Bronchial epithelial cell (primary cell): ENCODE results near the gene NECTIN2. TPM values are rescaled to one million over a fixed set of nuclear protein-coding genes. Genes with fewer than 3 reads are reported as not detected.

Source experiments
- DNase-seq: peaks from one replicate; pipeline ENCODE4 v3.0.0-alpha.2; 2010; ENCODE audit warnings: low read depth
- FAIRE-seq: peaks from 2 replicates; lab custom pipeline; 2011; peaks lifted over from hg19 to GRCh38; lab: Jason Lieb, UNC
- H3K27me3 ChIP-seq: 2 replicates; pipeline ENCODE4 v1.5.1; 2011; ENCODE audit warnings: low read length; ENCODE audit not compliant: control insufficient read depth, insufficient read depth
- H3K36me3 ChIP-seq: 2 replicates; pipeline ENCODE4 v1.5.1; 2011; ENCODE audit warnings: low read length; ENCODE audit not compliant: control insufficient read depth, insufficient read depth
- H3K4me3 ChIP-seq: 2 replicates; pipeline ENCODE4 v1.5.1; 2011; ENCODE audit warnings: mild to moderate bottlenecking, low read depth, low read length, control low read depth
- CTCF ChIP-seq: IDR thresholded peaks from 2 replicates; pipeline ENCODE4 v1.5.1; 2011; ENCODE audit warnings: mild to moderate bottlenecking, moderate library complexity, low read length, control low read depth, inconsistent platforms; ENCODE audit not compliant: insufficient read depth, severe bottlenecking
- total RNA-seq: library from RNA; depleted of rRNA; stranded (reverse); fragments of >200 nt; gene quantifications from 2 replicates; pipeline ENCODE4 v1.2.1, GENCODE V29; 2014

The NECTIN2 gene
- total RNA-seq, 1 donor from 2014 or later, result 30.3 TPM

DNA sequence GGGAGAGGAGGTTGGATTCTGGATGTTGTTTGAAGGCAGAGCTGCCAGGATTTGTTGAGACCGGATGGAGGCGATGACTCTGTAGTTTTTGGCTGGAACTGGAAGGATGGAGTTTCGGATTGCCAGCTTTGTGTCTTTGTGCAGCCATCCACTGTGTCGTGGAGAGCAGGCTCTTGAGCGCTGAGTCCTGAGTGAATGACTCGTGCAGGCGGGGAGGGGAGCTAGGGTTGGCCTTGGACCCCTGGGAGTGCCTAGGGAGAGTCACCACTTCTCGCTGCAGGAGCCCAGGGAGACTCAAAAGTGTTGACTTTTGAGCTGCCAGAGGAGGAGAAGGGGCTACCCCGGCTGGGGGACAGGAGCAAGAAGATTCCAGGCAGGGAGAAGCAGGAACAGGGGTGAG is 48.8 kb downstream of the NECTIN2 start:
- Histone ChIP-seq H3K27me3 (no peaks in the 10 kb centered on the region), H3K4me3 (no peak overlapping the region), H3K36me3 (peaks cover 40% of the 10 kb centered on the region)
- DNase-seq (no peak), FAIRE-seq (no peak)
- no peak for TF ChIP-seq CTCF

DNA sequence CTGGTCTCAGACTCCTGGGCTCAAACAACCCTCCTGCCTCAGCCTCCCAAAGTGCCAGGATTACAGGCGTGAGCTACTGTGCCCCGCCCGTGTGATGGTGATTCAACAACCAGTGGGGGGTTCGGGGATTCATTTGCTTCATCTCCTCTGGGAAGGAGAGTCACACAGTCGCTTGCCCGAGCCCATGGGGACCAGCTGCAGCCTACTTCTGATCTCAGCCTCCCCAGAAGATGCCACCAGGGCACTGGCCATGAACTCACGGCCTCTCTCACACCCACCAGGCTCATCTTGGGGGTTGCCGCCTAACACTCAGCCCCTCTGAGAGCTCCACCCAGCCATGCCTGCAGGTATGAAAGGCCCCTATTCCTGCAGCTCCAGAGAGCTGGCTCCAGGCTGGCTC is 51.7 kb downstream of the NECTIN2 start:
- Histone ChIP-seq H3K27me3 (no peaks in the 10 kb centered on the region), H3K36me3 (peaks cover 47% of the 10 kb centered on the region), H3K4me3 (no peak overlapping the region)
- no peak for DNase-seq
- no peak for FAIRE-seq
- TF ChIP-seq CTCF, result no peak

- DNase-seq, result no peak
- Histone ChIP-seq H3K4me3 (no peak overlapping the region), H3K27me3 (no peaks in the 10 kb centered on the region), H3K36me3 (peaks cover 32% of the 10 kb centered on the region)
- FAIRE-seq, result no peak
- no peak for TF ChIP-seq CTCF
Observed at GRCh38 chr19:44900328-44901244, 54.5 kb downstream of the NECTIN2 start.

DNA sequence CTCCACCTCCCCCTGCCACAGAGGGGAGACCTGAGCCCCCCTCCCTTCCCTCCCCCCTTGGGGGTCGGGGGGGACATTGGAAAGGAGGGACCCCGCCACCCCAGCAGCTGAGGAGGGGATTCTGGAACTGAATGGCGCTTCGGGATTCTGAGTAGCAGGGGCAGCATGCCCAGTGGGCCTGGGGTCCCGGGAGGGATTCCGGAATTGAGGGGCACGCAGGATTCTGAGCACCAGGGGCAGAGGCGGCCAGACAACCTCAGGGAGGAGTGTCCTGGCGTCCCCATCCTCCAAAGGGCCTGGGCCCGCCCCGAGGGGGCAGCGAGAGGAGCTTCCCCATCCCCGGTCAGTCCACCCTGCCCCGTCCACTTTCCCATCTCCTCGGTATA is 57.1 kb downstream of the NECTIN2 start:
- TF ChIP-seq CTCF, result no peak
- no peak for FAIRE-seq
- DNase-seq, result no peak
- Histone ChIP-seq H3K4me3 (no peak overlapping the region), H3K36me3 (peaks cover 16% of the 10 kb centered on the region), H3K27me3 (no peaks in the 10 kb centered on the region)

DNA sequence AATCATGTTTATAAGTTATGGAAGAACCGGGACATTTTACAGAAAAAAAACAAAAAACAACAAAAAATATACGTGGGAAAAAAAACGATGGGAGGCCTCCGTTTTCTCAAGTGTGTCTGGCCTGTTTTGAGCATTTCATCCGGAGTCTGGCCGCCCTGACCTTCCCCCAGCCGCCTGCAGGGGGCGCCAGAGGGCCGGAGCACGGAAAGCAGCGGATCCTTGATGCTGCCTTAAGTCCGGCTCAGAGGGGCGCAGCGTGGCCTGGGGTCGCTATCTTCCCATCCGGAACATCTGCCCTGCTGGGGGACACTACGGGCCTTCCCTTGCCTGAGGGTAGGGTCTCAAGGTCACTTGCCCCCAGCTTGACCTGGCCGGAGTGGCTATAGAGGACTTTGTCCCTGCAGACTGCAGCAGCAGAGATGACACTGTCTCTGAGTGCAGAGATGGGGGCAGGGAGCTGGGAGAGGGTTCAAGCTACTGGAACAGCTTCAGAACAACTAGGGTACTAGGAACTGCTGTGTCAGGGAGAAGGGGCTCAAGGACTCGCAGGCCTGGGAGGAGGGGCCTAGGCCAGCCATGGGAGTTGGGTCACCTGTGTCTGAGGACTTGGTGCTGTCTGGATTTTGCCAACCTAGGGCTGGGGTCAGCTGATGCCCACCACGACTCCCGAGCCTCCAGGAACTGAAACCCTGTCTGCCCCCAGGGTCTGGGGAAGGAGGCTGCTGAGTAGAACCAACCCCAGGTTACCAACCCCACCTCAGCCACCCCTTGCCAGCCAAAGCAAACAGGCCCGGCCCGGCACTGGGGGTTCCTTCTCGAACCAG is 57.7 kb downstream of the NECTIN2 start:
- DNase-seq (peak; percentile 20), FAIRE-seq (no peak)
- Histone ChIP-seq H3K4me3 (no peak overlapping the region), H3K27me3 (no peaks in the 10 kb centered on the region), H3K36me3 (peaks cover 15% of the 10 kb centered on the region)
- peak; percentile 96 for TF ChIP-seq CTCF
